ENCODE data around the gene PPP2R2B.

GRCh38 chr5:146682899-146683532 lies 195.5 kb downstream of the PPP2R2B start:
- TF ChIP-seq CTCF (conservative IDR thresholded peaks at IDR 0.05; ENCODE audit: low read depth, low read length) (no peak), POLR2A (IDR thresholded peaks at IDR 0.05; ENCODE audit: low read depth, low read length) (no peak)
- TF ChIP-seq, protein P1, sequence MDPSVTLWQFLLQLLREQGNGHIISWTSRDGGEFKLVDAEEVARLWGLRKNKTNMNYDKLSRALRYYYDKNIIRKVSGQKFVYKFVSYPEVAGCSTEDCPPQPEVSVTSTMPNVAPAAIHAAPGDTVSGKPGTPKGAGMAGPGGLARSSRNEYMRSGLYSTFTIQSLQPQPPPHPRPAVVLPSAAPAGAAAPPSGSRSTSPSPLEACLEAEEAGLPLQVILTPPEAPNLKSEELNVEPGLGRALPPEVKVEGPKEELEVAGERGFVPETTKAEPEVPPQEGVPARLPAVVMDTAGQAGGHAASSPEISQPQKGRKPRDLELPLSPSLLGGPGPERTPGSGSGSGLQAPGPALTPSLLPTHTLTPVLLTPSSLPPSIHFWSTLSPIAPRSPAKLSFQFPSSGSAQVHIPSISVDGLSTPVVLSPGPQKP (IDR thresholded peaks at IDR 0.05; ENCODE audit: borderline replicate concordance, low read depth, low read length): no peak
